AG04449 (cell line): ENCODE data around the gene APOA1.
A peak's percentile ranks its signal among the peaks of the same experiment; 100 is the strongest.
"Not testable (repeated sequence)": the region's sequence is repeated elsewhere in the genome, so short reads cannot be mapped to it uniquely, and the experiment has no call there.

Experiments used
- CTCF ChIA-PET: fragments of 350-600 bp; formaldehyde crosslinking; extraction: SDS; loops from one replicate; lab custom pipeline; 2021; ENCODE audit warnings: antibody characterized with exemption; lab: Yijun Ruan, JAX
- POLR2A ChIA-PET: fragments of 400-600, 350-600 bp; formaldehyde crosslinking; extraction: SDS; loops from one replicate; lab custom pipeline; 2020; ENCODE audit warnings: antibody characterized with exemption, inconsistent platforms; lab: Yijun Ruan, JAX
- DNase-seq: peaks from one replicate; pipeline ENCODE4 v3.0.0-alpha.2; 2010; ENCODE audit warnings: low read depth, low spot score
- H3K4me3 ChIP-seq: 2 replicates; pipeline ENCODE4 v1.5.1; 2011; ENCODE audit warnings: low read depth, mild to moderate bottlenecking, control low read depth, low read length
- CTCF ChIP-seq: IDR thresholded peaks from one replicate; pipeline ENCODE4 v1.5.1; 2011; ENCODE audit warnings: mild to moderate bottlenecking, moderate library complexity, low read length, control low read depth, inconsistent platforms; ENCODE audit not compliant: insufficient read depth; ENCODE audit errors: missing control alignments

The APOA1 gene

GRCh38 chr11:116835791-116836631 is 1.4 kb downstream of the APOA1 start:
- CTCF ChIA-PET: interaction anchor here (0.7 to 6.6 kb wide), 36 partner anchors 8 to 391 kb away, joined by 3 to 120 read pairs (median 4); partner anchors contain the start of genes APOA4, APOA5, PAFAH1B2 and SIK3
- peak overlapping the region; percentile 45 for H3K4me3 ChIP-seq
- POLR2A ChIA-PET: interaction anchor here (0.8 to 1.3 kb wide), 6 partner anchors 18 to 263 kb away, joined by 3 to 8 read pairs (median 4); partner anchors contain the start of genes APOA5 and ZPR1
- peak; percentile 72 for TF ChIP-seq CTCF
- peak; percentile 55 for DNase-seq

- POLR2A ChIA-PET: interaction anchor here (0.8 to 1.3 kb wide), 6 partner anchors 18 to 264 kb away, joined by 3 to 8 read pairs (median 4); partner anchors contain the start of genes APOA5 and ZPR1
- no peak for DNase-seq
- peak overlapping the region; percentile 45 for H3K4me3 ChIP-seq
- TF ChIP-seq CTCF: no peak
- CTCF ChIA-PET: interaction anchor here (0.7 to 6.6 kb wide), 28 partner anchors 9 to 392 kb away, joined by 3 to 120 read pairs (median 5); partner anchors contain the start of genes APOA4, APOA5, PAFAH1B2 and SIK3
Observed at GRCh38 chr11:116835042-116835772, 2.2 kb downstream of the APOA1 start.

GRCh38 chr11:116834535-116835041 is 2.8 kb downstream of the APOA1 start:
- CTCF ChIA-PET: interaction anchor here (1.3 to 6.6 kb wide), 7 partner anchors 12 to 393 kb away, joined by 3 to 120 read pairs (median 6); partner anchors contain the start of genes APOA4, APOA5 and ZPR1
- POLR2A ChIA-PET, H3K4me3 ChIP-seq: not testable (repeated sequence)

GRCh38 chr11:116833816-116834534 is 3.4 kb downstream of the APOA1 start:
- CTCF ChIA-PET: interaction anchor here (4.7 to 6.6 kb wide), 2 partner anchors 11 to 43 kb away, joined by 24 to 120 read pairs; partner anchors contain the start of genes APOA4, APOA5 and ZPR1
- POLR2A ChIA-PET: interaction anchor here (0.7 kb wide), 1 partner anchor 346 kb away, joined by 3 read pairs; no protein-coding TSS in a partner anchor
- TF ChIP-seq CTCF: no peak
- no peak overlapping the region for H3K4me3 ChIP-seq
- no peak for DNase-seq

More at GRCh38 chr11:116834535-116835041, 2.8 kb downstream of the APOA1 start:
- not testable (repeated sequence) for DNase-seq

- POLR2A ChIA-PET: interaction anchor here (0.7 kb wide), 1 partner anchor 346 kb away, joined by 3 read pairs; no protein-coding TSS in a partner anchor
- CTCF ChIA-PET: interaction anchor here (0.8 to 6.6 kb wide), 3 partner anchors 9 to 42 kb away, joined by 3 to 120 read pairs (median 24); partner anchors contain the start of genes APOA4, APOA5 and ZPR1
- no peak overlapping the region for H3K4me3 ChIP-seq
- no peak for DNase-seq
- TF ChIP-seq CTCF: no peak
Observed at GRCh38 chr11:116833491-116833815, 4.0 kb downstream of the APOA1 start.
